ENCODE data around the gene GRAMD4.

The GRAMD4 gene, protein sequence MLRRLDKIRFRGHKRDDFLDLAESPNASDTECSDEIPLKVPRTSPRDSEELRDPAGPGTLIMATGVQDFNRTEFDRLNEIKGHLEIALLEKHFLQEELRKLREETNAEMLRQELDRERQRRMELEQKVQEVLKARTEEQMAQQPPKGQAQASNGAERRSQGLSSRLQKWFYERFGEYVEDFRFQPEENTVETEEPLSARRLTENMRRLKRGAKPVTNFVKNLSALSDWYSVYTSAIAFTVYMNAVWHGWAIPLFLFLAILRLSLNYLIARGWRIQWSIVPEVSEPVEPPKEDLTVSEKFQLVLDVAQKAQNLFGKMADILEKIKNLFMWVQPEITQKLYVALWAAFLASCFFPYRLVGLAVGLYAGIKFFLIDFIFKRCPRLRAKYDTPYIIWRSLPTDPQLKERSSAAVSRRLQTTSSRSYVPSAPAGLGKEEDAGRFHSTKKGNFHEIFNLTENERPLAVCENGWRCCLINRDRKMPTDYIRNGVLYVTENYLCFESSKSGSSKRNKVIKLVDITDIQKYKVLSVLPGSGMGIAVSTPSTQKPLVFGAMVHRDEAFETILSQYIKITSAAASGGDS

DNA sequence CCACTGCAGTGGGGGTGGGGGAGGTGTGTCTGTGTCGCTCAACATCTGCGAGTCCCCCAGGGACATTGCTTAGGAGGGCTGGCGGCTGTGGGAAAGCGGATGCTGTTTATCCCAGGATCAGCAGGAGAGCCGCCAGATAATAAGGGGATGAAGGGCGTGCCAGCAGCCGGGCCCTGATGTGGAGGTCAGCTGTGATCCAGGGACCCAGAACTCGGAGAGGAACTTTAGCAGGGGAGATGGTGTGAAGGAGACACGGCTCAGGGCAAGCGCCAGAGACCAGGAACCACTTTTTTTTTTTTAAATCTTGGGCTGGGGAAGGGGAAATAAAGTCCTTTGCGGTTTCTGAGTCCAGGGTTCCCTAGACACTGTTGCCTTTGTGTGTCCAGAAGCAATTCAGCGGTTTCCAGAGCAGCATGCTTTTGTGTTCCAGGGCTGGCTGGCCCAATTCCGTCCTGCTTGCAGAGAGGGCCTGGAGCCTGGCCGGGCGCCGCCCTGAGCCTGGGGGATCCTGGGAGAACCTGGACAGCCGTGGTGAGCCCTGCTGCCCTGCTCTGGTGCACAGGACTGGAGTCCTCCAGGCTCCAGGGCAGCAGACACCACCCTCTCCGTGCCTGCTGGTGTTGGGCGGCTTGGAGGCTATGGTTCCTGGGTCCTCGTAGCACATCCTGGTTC lies at the start of gene GRAMD4:
Gene GRAMD4 (plus strand): TSS at position 557 of the 672 bp plus-strand sequence. CDS start 6,414 bp downstream, outside the sequence.
- DNase-seq = no peak

GRCh38 chr22:46571642-46572250 lies 48.4 kb upstream of the GRAMD4 start:
- no peak for DNase-seq

DNA sequence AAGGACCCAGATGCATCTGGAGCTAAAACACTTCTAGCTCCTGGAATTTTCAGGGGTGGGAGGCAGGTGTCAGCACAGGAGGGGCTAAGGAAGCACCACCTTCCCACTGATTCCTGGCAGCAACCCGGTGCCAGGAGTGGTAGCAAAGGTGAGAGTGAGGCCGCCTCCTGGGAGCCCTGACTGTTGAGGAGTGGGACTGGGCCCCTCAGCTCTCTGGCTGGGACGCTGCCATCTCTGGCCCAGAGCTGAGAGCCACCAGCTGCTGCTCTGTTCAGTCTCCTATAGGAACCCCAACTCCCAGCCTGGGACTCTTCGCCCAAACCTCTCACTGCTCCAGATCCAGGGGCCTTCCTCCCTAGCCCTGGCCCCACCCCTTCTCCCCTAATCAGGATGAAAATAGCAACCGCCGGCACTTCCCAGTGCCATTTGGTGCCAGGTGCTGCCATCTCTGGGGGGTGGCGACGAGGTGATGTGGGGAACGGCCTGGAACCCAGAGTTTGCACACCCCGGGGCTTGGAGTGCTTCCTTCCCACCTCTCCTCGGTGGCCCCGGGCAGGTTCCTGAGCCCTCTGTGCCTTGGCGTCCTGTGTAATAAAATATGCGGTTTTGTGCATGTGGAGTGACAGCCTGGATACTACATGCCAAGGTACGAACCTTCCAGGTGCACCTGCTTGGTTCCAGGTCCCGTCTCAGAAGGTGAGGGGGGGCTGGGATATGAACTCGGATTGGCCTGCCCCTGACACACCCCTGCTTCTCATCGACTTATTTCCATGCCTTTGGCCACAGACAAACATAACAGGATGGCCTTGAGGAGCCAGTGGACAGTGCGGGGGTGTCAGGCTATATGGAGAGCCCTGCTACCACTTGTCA lies 47.0 kb upstream of the GRAMD4 start:
- no peak for DNase-seq

DNA sequence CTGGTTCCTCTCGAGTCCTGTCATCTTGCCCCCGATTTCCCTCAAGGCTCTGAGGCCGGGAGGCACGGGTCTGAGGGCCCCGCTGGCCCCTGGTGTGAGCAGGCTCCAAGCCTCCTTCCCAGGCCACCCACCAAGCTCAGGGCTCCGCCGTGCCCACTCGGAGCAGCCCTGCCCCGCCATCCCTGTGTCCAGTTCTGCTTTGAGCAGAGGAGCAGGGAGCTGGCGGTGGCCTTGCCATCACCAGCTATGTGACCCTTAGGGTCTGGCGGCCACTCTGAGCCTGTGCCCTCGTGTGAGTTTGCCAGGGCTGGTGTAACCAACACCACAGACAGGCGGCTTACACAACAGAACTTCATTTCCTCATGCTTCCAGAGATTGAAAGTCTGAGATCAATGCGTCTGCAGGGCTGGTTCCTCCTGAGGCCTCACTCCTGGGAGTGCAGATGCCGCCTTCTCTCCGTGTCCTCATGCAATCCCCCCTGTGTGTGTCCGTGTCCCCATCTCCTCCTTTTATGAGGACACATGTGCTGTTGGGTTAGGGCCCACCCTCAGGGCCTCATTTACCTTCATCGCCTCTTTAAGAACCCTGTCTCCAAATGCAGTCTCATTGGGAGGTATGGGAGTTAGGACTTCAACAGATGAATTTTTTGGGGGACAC lies 46.3 kb upstream of the GRAMD4 start:
- DNase-seq = no peak

DNA sequence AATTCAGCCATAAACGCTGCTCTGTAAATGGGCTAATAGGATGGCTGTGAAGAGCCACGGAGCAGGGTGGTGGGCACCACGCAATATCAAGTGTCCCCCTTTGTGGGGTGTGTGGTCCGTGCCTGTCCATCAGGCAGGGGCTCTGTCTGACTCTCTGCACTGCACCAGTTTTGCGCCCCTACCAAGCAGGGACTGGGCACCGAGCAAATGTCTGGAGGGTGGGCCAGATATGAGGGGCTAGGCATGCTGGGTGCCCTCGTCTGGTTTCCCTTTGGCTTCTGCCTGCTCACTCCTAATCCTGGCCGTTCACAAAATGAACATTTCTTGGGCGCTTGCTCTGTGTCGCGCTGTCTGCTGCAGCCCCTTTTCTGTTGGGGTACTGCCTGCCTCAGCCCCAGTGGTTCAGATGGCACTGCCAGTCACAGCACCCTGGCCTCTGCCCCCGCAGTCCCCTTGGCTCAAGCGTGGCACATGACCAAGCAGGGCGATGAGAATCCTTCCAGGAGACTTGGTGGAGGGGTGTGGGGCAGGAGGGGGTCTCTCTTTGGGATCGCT lies 45.7 kb upstream of the GRAMD4 start:
- DNase-seq = no peak

- DNase-seq = no peak
Observed at GRCh38 chr22:46574993-46575910, 44.9 kb upstream of the GRAMD4 start.

- DNase-seq = no peak
Observed at GRCh38 chr22:46575911-46576555, 44.2 kb upstream of the GRAMD4 start.

DNA sequence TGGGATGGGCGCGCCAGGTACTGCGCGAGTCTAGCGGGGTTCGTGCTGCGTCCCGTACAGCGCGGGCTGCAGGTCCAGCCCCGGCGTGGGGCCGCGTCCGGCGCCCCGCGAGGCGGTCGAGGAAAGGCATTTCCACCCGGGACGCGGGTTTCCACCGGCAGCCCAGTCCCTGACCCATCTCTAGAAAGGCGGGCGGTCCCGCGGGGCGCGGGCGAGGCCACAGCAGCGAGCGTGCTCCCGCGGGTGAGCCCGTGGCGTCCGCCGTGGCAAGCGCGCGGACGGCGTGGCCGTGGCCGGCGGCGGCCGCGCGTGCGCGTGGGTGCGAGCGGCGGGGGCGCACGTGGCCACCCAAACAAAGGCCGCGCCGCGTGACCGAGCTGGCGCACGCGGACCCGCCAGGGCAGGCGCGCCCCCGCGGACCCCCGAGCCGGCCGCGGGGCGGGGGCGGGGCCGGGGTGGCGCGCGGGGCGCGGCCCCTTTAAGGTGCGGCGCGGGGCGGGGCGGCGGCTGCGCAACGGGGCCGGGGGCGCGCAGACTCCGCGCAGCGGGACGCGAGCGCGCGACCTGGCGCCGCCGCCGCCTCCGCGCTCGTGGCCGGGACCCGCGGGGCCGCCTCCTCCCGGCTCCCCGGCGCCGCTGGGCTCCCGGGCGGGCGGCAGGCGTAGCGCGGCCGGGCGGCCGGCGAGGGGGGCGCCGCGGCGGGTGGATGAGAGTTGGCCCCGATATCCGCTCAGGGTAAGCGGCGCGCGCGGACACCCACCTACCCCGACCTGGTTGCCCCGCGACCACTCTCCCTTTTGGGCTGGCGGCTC lies 43.4 kb upstream of the GRAMD4 start:
- DNase-seq = peak; percentile 41

DNA sequence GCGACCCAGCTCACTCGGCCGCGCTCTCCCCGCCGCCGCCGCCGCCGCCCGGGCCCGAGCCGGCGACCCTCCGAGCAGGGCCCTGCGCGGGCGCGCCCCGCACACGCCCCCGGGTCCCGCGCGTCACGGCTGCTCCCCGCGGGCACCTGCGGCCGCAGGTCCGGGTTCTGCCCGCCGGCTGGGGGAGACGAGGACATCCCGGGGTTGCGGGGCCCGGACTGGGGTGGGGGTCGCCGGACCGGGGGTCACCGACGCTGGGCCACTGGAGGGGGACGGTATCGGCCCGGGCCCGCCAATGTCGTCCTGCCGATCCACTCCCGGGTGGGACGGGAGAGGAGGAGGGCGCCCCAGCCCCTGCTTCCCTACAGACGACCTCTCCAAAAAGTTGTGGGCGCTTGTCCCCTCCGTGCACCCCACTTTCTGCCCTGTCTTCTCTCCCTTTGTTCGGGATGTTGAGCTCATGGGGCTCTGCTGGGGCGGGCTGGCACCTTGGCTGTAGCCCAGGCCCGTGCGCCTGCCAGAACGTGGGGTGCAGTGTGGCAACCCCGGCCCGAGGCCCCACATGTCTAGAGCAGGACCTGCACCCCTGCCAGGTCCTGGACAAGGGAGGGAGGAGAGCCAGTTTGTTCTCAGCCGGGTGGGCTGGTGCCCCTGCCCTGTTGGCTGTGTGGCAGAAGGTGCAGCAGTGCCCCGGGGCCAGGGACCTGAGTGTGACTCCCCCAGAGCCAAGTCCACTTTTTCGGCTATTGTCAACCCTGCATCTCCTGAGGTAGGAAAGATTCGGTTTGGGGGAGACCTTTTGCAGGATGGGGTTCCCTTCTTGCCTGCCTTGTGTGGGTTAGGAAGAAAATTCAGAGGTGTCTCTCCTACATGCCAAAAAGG lies 42.6 kb upstream of the GRAMD4 start:
- DNase-seq = no peak

- DNase-seq = no peak
Observed at GRCh38 chr22:46578251-46578823, 41.8 kb upstream of the GRAMD4 start.

DNA sequence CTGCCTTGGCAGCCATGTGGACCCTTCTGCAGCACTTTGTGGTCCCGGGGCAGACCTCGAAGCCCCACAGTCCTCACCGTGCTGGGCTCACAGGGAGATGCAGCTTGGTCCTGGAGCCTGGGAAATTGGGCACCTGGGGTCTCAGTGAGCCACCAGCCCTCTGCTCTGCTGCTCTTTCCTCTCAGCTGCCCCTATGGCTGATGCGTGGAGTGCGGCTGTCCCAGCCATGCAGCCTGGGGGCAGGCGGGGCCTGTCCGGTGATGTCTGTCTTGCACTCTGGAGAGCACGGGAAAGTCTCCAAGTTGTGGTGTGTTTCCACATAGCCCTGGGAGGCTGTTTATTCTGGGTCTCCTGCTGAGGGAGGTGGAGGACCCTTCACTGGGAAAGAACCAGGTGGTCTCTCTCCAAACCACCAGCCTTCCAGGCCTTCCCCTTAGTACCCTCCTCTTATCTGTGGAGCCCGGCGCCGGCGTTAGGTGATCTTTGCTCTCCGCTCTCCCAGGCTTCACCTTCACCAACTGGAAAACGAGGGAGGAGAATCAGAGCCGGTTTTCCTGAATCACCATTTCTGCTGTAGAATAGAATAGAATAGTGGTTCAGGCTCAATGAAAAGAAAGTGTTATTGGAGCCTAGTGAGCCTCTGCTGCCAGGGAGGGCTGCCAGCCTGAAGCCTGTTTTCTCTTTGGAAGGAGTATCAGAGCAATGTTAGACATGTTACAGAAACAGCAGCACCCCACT lies 41.2 kb upstream of the GRAMD4 start:
- DNase-seq = no peak

- DNase-seq = no peak
Observed at GRCh38 chr22:46579751-46580449, 40.3 kb upstream of the GRAMD4 start.

DNA sequence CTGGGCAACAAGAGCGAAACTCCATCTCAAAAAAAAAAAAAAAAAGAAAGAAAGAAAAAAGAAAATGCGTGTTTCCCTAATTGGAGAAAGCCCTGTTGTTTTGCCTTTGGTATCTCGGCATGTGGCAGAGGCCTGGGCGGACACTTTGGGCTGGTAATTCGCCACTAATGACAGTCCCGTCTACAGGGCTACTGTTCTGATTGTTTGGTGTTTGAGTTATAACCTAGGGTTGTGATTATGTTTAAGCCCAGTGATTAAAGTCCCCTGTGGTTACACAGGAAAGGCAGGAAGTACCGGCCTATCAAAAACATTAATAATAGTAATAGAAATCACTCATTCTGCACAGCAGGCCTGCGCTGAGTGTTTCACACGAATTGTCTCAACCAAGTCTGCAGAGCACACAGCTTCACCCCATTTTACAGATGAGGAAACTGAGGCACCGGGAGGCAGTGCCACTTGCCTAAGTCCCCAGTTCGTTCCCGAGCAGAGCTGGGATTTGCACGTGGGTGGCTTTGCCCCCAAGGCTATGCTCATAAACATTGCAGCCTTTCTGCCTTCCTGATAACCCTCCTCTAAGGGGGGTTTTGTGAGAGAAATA lies 39.1 kb upstream of the GRAMD4 start:
- peak; percentile 49 for DNase-seq

GRCh38 chr22:46581538-46582244 lies 38.5 kb upstream of the GRAMD4 start:
- no peak for DNase-seq

GRCh38 chr22:46582281-46582933 lies 37.8 kb upstream of the GRAMD4 start:
- DNase-seq = no peak
